Measurements from ENCODE around the gene TUBG2.

The TUBG2 gene

DNA sequence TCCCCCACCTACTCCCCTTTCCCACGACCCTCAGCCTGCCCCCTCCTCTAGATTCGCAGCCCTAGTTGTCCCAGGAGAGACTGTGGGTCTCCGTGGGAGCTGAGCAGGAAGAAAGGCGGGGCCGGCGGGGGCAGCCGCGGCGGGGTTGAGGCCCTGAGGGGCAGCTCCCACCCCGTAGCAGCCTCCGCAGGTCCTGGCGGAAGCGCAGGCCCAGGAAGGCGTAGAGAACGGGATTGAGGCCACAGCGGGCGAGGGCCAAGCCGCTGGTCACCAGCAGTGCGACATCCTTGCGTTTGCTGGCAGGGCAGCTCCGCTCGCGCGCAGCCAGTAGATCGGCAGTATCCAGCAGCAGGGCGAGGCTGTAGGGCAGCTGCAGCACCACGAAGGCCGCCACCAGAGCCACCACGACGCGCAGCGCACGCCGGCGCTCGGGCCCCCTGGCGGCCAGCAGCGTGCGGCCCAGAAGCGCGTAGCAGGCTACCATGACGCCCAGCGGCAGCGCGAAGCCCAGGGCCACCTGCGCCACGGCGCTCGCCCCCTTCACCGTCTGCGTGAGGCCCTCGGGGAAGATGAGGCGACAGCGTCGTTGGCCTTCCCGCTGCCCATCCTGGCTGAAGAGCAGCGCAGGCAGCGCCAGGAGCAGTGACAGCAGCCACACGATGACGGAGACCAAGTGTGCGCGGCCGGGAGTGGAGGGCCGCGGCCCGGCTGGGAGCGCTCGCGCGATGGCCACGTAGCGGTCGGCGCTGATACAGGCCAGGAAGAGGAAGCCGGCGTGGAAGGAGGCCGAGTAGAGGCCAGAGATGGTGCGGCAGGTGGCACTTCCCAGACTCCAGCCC is 20.6 kb downstream of the TUBG2 start:
- H3K27me3 ChIP-seq (ENCODE audit: insufficient read depth, low read length, poor library complexity), result peaks cover 12% of the 10 kb centered on the region
- peak overlapping the region; percentile 96 for H3K27ac ChIP-seq (ENCODE audit: low read length)
- H3K4me2 ChIP-seq (ENCODE audit: insufficient read depth, low read length), result peak overlapping the region; percentile 92
- H2AFZ ChIP-seq (ENCODE audit: low read depth, low read length), result peak overlapping the region; percentile 93
- ATAC-seq (ENCODE audit: insufficient read depth, low read depth) (peak; percentile 63), DNase-seq (peak; percentile 84)
- H3K4me1 ChIP-seq (ENCODE audit: insufficient read depth, low read length), result peaks cover 59% of the 10 kb centered on the region
- no peaks in the 10 kb centered on the region for H3K9me3 ChIP-seq (ENCODE audit: insufficient read depth, low read length, severe bottlenecking)
- H3K79me2 ChIP-seq (ENCODE audit: insufficient read depth, low read length), result no peaks in the 10 kb centered on the region
- H4K20me1 ChIP-seq (ENCODE audit: insufficient read depth, low read length), result peaks cover 8% of the 10 kb centered on the region
- H3K4me3 ChIP-seq (ENCODE audit: low read depth in 1 of 2, low read length in 2 of 2), result peak overlapping the region in 1 of 2 experiments; percentile 63; a peak in 3 of 4 replicates
- H3K9ac ChIP-seq (ENCODE audit: low read depth, low read length), result peak overlapping the region; percentile 67
- H3K36me3 ChIP-seq (ENCODE audit: insufficient read depth, low read length), result no peaks in the 10 kb centered on the region
- TF ChIP-seq, protein P1, sequence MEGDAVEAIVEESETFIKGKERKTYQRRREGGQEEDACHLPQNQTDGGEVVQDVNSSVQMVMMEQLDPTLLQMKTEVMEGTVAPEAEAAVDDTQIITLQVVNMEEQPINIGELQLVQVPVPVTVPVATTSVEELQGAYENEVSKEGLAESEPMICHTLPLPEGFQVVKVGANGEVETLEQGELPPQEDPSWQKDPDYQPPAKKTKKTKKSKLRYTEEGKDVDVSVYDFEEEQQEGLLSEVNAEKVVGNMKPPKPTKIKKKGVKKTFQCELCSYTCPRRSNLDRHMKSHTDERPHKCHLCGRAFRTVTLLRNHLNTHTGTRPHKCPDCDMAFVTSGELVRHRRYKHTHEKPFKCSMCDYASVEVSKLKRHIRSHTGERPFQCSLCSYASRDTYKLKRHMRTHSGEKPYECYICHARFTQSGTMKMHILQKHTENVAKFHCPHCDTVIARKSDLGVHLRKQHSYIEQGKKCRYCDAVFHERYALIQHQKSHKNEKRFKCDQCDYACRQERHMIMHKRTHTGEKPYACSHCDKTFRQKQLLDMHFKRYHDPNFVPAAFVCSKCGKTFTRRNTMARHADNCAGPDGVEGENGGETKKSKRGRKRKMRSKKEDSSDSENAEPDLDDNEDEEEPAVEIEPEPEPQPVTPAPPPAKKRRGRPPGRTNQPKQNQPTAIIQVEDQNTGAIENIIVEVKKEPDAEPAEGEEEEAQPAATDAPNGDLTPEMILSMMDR (IDR thresholded peaks at IDR 0.05; ENCODE audit: borderline replicate concordance, extremely low read depth, low read length, poor library complexity, severe bottlenecking), result peak; percentile 84
- TF ChIP-seq EZH2 (IDR thresholded peaks at IDR 0.05; ENCODE audit: borderline replicate concordance, low read depth, low read length, severe bottlenecking), result no peak

DNA sequence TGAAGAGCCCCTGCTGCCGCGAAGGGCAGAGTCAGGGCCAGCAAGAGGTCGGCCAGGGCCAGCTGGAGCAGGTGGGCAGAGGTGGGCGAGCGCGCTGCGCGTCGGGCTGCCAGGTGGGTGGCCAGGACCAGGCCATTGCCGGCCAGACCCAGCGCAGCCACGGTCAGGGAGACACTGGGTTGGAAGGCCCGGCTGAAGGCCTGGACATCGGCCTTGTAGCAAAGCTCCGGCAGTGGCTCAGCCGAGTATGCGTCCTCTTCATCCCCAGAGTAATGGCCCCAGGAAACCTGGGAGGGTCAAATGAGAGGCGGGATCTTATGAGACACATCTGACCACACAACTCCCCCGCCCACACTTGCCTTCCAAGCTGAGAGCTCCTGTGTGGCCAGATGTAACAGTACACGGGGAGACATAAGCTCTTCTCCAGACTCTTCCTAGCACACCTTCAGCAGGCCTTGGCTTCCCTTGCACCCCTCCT is 21.3 kb downstream of the TUBG2 start:
- H3K36me3 ChIP-seq (ENCODE audit: insufficient read depth, low read length), result no peaks in the 10 kb centered on the region
- peak overlapping the region; percentile 96; the same call in 1 of the 2 replicates for H3K27ac ChIP-seq (ENCODE audit: low read length)
- H2AFZ ChIP-seq (ENCODE audit: low read depth, low read length), result peak overlapping the region; percentile 93
- no peaks in the 10 kb centered on the region for H3K79me2 ChIP-seq (ENCODE audit: insufficient read depth, low read length)
- no peak for DNase-seq
- TF ChIP-seq, protein P1 (IDR thresholded peaks at IDR 0.05; ENCODE audit: borderline replicate concordance, extremely low read depth, low read length, poor library complexity, severe bottlenecking), result no peak
- TF ChIP-seq EZH2 (IDR thresholded peaks at IDR 0.05; ENCODE audit: borderline replicate concordance, low read depth, low read length, severe bottlenecking), result no peak
- H3K9me3 ChIP-seq (ENCODE audit: insufficient read depth, low read length, severe bottlenecking), result no peaks in the 10 kb centered on the region
- H3K9ac ChIP-seq (ENCODE audit: low read depth, low read length), result peak overlapping the region; percentile 67
- H3K4me3 ChIP-seq (ENCODE audit: low read depth in 1 of 2, low read length in 2 of 2), result peak overlapping the region in 1 of 2 experiments; percentile 63; a peak in 2 of 4 replicates
- H4K20me1 ChIP-seq (ENCODE audit: insufficient read depth, low read length), result peaks cover 5% of the 10 kb centered on the region
- H3K4me2 ChIP-seq (ENCODE audit: insufficient read depth, low read length), result peak overlapping the region; percentile 92
- H3K4me1 ChIP-seq (ENCODE audit: insufficient read depth, low read length), result peaks cover 53% of the 10 kb centered on the region
- peaks cover 10% of the 10 kb centered on the region for H3K27me3 ChIP-seq (ENCODE audit: insufficient read depth, low read length, poor library complexity)
- ATAC-seq (ENCODE audit: insufficient read depth, low read depth), result no peak

DNA sequence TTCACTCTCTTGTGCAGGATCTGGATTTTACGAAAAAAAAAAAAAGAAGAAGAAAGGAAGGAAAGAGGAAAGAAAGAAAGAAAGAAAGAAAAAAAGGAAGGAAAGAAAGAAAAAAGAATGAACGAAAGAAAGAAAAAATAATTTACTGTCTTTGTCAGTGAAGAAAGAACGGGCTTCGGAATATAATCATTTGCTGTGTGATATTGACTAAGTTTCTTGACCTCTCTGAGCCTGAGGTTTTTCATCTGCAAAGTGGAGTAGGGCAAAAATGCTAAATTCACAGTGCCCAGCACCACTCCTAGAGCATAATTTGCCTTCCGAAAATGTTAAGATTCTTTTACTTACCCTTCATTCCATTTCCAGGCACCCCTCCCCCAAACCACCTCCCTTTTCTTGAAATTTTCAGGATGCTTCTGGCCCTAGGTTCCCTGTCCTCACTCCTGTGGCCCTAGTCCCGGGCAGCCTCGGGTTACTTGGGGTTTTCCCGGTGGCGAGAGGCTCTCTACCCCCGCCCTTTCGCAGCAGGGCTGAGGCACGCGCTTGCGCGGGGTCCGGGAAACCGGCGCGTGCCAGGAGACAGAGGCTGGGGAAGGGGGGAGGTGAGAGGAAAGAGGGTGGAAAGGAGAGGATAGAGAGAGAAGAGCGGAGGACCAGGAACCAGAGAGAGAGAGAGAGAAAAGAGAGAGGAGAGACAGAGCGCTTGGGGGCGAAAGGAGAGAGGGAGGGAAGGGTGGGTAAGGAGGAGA is 23.1 kb downstream of the TUBG2 start, which contains the start of gene CNTNAP1:
Gene CNTNAP1 (plus strand): TSS at position 556 of the 746 bp plus-strand sequence. CDS start 299 bp downstream, outside the sequence.
- TF ChIP-seq, protein P1 (IDR thresholded peaks at IDR 0.05; ENCODE audit: borderline replicate concordance, extremely low read depth, low read length, poor library complexity, severe bottlenecking), result no peak
- TF ChIP-seq EZH2 (IDR thresholded peaks at IDR 0.05; ENCODE audit: borderline replicate concordance, low read depth, low read length, severe bottlenecking), result no peak
- Histone ChIP-seq H3K4me3 (ENCODE audit: low read depth in 1 of 2, low read length in 2 of 2) (no peak within 1 kb of the TSS), H3K27me3 (ENCODE audit: insufficient read depth, low read length, poor library complexity) (no peaks in the 10 kb centered on the region), H3K36me3 (ENCODE audit: insufficient read depth, low read length) (no peaks in the 10 kb centered on the region), H3K9me3 (ENCODE audit: insufficient read depth, low read length, severe bottlenecking) (no peaks in the 10 kb centered on the region), H2AFZ (ENCODE audit: low read depth, low read length) (no peak within 1 kb of the TSS), H4K20me1 (ENCODE audit: insufficient read depth, low read length) (no peaks in the 10 kb centered on the region), H3K79me2 (ENCODE audit: insufficient read depth, low read length) (no peaks in the 10 kb centered on the region), H3K4me1 (ENCODE audit: insufficient read depth, low read length) (peaks cover 39% of the 10 kb centered on the region), H3K4me2 (ENCODE audit: insufficient read depth, low read length) (0 out of 2 replicates have a peak within 1 kb of the TSS, but pooled peaks have one; percentile 26), H3K27ac (ENCODE audit: low read length) (no peak within 1 kb of the TSS), H3K9ac (ENCODE audit: low read depth, low read length) (peak within 1 kb of the TSS; percentile 4; the same call in 1 of the 2 replicates)
- no peak for DNase-seq
- ATAC-seq (ENCODE audit: insufficient read depth, low read depth), result no peak

Data from DND-41 (cell line).